Trophoblast cell (in vitro differentiated cells and primary cell): ENCODE results near the gene FBXO30. TPM values are rescaled to one million over a fixed set of nuclear protein-coding genes. Genes with fewer than 3 reads are reported as not detected.

Source experiments
- DNase-seq, 2 donors: peaks; one replicate each; pipeline ENCODE4 v3.0.0-alpha.2; 2016
- H2AFZ ChIP-seq: 2 replicates; pipeline ENCODE4 v1.6.1; 2013; ENCODE audit warnings: low read length, moderate library complexity, mild to moderate bottlenecking; ENCODE audit not compliant: insufficient read depth, poor library complexity
- H2AK5ac ChIP-seq: 2 replicates; pipeline ENCODE4 v1.6.1; 2013; ENCODE audit warnings: mild to moderate bottlenecking, low read length
- H2BK120ac ChIP-seq: 2 replicates; pipeline ENCODE4 v1.6.1; 2013; ENCODE audit warnings: low read length, mild to moderate bottlenecking, moderate library complexity; ENCODE audit not compliant: insufficient read depth, poor library complexity
- H2BK12ac ChIP-seq: 2 replicates; pipeline ENCODE4 v1.6.1; 2013; ENCODE audit warnings: mild to moderate bottlenecking, low read length, moderate library complexity
- H2BK5ac ChIP-seq: 2 replicates; pipeline ENCODE4 v1.6.1; 2013; ENCODE audit warnings: low read length, low read depth, moderate library complexity, mild to moderate bottlenecking; ENCODE audit not compliant: poor library complexity
- H3K14ac ChIP-seq: 2 replicates; pipeline ENCODE4 v1.6.1; 2013; ENCODE audit warnings: mild to moderate bottlenecking, low read length
- H3K18ac ChIP-seq: 2 replicates; pipeline ENCODE4 v1.6.1; 2013; ENCODE audit warnings: mild to moderate bottlenecking, low read length
- H3K23ac ChIP-seq: 2 replicates; pipeline ENCODE4 v1.6.1; 2013; ENCODE audit warnings: low read length
- H3K27ac ChIP-seq: 2 replicates; pipeline ENCODE4 v1.5.1; 2013; ENCODE audit warnings: low read depth, mild to moderate bottlenecking, inconsistent platforms, low read length, moderate library complexity
- H3K27me3 ChIP-seq: 2 replicates; pipeline ENCODE4 v1.6.1; 2013; ENCODE audit warnings: inconsistent platforms, mild to moderate bottlenecking, low read length, moderate library complexity; ENCODE audit not compliant: insufficient read depth
- H3K36me3 ChIP-seq, 2 experiments: 1 replicate in 1 of 2; 2 replicates in 1 of 2; pipeline ENCODE4 v1.6.1; 2013; ENCODE audit warnings: low read length in 2 of 2, mild to moderate bottlenecking in 2 of 2, moderate library complexity in 1 of 2; ENCODE audit not compliant: insufficient read depth in 2 of 2, control insufficient read depth in 1 of 2
- H3K4ac ChIP-seq: 2 replicates; pipeline ENCODE4 v1.6.1; 2013; ENCODE audit warnings: low read depth, mild to moderate bottlenecking, low read length, moderate library complexity
- H3K4me1 ChIP-seq, 2 experiments: 1 replicate in 1 of 2; 2 replicates in 1 of 2; pipeline ENCODE4 v1.6.1; 2013; ENCODE audit warnings: low read length in 2 of 2, mild to moderate bottlenecking in 2 of 2, moderate library complexity in 1 of 2; ENCODE audit not compliant: insufficient read depth in 2 of 2, control insufficient read depth in 1 of 2
- H3K4me2 ChIP-seq: 2 replicates; pipeline ENCODE4 v1.6.1; 2013; ENCODE audit warnings: inconsistent platforms, mild to moderate bottlenecking, low read length, moderate library complexity
- H3K4me3 ChIP-seq: 2 replicates; pipeline ENCODE4 v1.5.1; 2013; ENCODE audit warnings: mild to moderate bottlenecking, low read depth, low read length, inconsistent platforms
- H3K79me1 ChIP-seq: one replicate; pipeline ENCODE4 v1.6.1; 2013; ENCODE audit warnings: low read length
- H3K79me2 ChIP-seq: 2 replicates; pipeline ENCODE4 v1.6.1; 2013; ENCODE audit warnings: low read length, mild to moderate bottlenecking; ENCODE audit not compliant: control insufficient read depth, insufficient read depth, poor library complexity
- H3K9ac ChIP-seq: 2 replicates; pipeline ENCODE4 v1.6.1; 2013; ENCODE audit warnings: mild to moderate bottlenecking, low read length
- H3K9me3 ChIP-seq: 2 replicates; pipeline ENCODE4 v1.6.1; 2013; ENCODE audit warnings: low read depth, mild to moderate bottlenecking, control low read depth, inconsistent platforms, low read length; ENCODE audit not compliant: insufficient read depth
- H4K12ac ChIP-seq: 2 replicates; pipeline ENCODE4 v1.6.1; 2013; ENCODE audit warnings: low read depth, mild to moderate bottlenecking, low read length, moderate library complexity
- H4K8ac ChIP-seq: 2 replicates; pipeline ENCODE4 v1.6.1; 2013; ENCODE audit warnings: low read depth, mild to moderate bottlenecking, low read length, moderate library complexity
- H4K91ac ChIP-seq: one replicate; pipeline ENCODE4 v1.6.1; 2013; ENCODE audit warnings: low read depth, mild to moderate bottlenecking, low read length, moderate library complexity
- WGBS: extraction: QIAGEN DNeasy Blood & Tissue Kit; methylation state at CpG from one replicate; pipeline ENCODE4 v1.1.7; 2013; ENCODE audit warnings: missing lambda C conversion rate; ENCODE audit not compliant: insufficient read length, insufficient coverage; ENCODE audit errors: extremely low coverage; 5-methylcytosine and 5-hydroxymethylcytosine counted together
- polyA plus RNA-seq: library from polyadenylated mRNA; stranded (reverse); fragments of 200-250 nt; gene quantifications from 2 replicates; pipeline ENCODE4 v1.2.3, GENCODE V29; 2013

The FBXO30 gene, protein sequence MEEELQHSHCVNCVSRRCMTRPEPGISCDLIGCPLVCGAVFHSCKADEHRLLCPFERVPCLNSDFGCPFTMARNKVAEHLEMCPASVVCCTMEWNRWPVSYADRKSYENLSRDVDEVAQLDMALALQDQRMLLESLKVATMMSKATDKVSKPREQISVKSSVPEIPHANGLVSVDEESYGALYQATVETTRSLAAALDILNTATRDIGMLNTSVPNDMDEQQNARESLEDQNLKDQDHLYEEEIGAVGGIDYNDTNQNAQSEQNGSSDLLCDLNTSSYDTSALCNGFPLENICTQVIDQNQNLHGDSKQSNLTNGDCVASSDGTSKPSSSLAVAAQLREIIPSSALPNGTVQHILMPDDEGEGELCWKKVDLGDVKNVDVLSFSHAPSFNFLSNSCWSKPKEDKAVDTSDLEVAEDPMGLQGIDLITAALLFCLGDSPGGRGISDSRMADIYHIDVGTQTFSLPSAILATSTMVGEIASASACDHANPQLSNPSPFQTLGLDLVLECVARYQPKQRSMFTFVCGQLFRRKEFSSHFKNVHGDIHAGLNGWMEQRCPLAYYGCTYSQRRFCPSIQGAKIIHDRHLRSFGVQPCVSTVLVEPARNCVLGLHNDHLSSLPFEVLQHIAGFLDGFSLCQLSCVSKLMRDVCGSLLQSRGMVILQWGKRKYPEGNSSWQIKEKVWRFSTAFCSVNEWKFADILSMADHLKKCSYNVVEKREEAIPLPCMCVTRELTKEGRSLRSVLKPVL
- polyA plus RNA-seq: 6.3 and 6.6 TPM in 2 replicates

DNA sequence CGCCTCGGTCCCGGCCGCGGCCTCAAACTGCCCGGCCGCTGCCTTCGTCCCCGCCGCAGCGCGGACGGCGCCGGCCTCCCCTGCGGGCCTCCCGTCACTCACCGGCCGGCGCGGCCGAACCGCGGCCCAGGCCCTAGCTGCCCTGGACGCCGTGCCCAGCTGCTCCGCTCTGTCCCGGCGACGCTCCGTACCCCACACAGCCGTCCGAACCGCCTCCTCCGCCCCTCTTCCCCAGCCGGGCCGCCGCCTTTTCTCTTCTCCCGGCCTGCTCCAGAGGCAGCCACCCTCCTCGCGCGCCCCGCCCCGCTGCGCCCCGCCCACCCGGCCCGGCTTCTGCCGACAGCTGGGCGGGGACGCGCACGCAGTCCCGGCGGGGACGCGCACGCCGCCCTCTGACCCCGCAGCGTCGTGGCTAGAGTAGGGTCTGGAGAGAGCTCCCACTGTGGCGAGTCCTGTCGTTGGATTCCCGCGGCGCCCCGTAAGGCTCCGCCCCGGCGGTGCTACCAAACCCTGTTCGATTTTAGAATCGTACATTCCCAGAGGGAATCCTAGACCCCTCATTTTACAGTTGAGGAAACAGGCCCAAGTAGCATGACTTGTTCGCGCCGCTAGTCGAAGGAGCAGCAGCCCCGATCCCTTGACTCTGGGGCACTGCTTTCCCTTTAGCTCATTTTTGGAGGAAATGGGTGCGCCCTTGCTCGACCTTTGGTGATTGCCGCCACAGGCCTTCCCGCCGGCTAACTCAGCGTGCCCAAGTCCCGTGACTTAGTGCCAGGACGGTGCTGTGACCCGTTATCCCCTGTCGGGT is at the start of gene FBXO30:
Gene FBXO30 (minus strand): TSS at position 295 of the 808 bp plus-strand sequence. CDS start 8,390 bp downstream, outside the sequence.
- Histone ChIP-seq H4K12ac (peak within 1 kb of the TSS; percentile 75), H2AK5ac (peak within 1 kb of the TSS; percentile 50), H3K4me1 (peaks cover 0 to 2% of the 10 kb centered on the region in 2 experiments), H3K27ac (peak within 1 kb of the TSS; percentile 97), H4K8ac (peak within 1 kb of the TSS; percentile 87), H2AFZ (peak within 1 kb of the TSS; percentile 91), H2BK120ac (peak within 1 kb of the TSS; percentile 84), H3K79me2 (peaks cover 8% of the 10 kb centered on the region), H3K79me1 (peaks cover 15% of the 10 kb centered on the region), H3K4me3 (peak within 1 kb of the TSS; percentile 99), H4K91ac (peak within 1 kb of the TSS; percentile 92), H3K4ac (peak within 1 kb of the TSS; percentile 66), H2BK5ac (peak within 1 kb of the TSS; percentile 94), H3K18ac (peak within 1 kb of the TSS; percentile 99), H3K27me3 (no peaks in the 10 kb centered on the region), H3K23ac (no peak within 1 kb of the TSS), H3K9ac (peak within 1 kb of the TSS; percentile 99), H3K9me3 (no peaks in the 10 kb centered on the region), H3K4me2 (peak within 1 kb of the TSS; percentile 96), H2BK12ac (peak within 1 kb of the TSS; percentile 56), H3K36me3 (no peaks in the 10 kb centered on the region), H3K14ac (peak within 1 kb of the TSS; percentile 97)
- no CpG with 5 or more reads among the region's 88 CpGs for WGBS
- peak; percentile 90 to 94 for DNase-seq

DNA sequence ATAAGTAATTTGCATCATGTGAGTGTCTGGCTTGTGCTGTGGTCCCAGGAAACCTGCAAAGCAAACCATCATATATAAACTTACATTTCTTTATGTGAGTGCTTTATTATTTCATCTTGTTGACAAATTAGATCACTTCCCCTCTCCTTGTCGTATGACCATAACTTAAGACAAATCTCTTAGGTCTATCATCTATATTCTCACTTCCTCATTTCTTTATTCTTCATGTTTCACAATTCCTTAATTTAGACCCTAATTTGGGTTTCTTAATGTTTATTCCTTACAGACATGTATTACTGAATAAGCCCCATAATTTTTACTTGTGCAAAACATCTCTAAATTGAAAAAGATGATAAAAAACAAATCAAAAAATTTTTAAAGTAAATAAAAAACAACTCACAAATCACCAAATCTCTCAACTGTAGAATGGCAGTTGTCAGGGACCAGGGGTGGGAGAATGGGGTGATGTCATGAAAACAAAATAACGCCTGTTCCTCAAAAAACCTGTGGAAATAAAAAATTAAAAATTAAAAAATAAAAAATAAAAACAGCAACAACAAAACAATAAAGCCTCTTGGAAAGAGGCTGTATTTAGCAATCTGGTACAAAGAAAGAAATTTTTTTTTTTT is 49.5 kb upstream of the FBXO30 start:
- no peak for DNase-seq
- Histone ChIP-seq H3K4ac (no peak overlapping the region), H3K79me2 (no peaks in the 10 kb centered on the region), H3K4me3 (no peak overlapping the region), H3K4me2 (no peak overlapping the region), H3K23ac (no peak overlapping the region), H3K14ac (no peak overlapping the region), H3K9ac (no peak overlapping the region), H3K27me3 (no peaks in the 10 kb centered on the region), H3K79me1 (no peaks in the 10 kb centered on the region), H2BK5ac (no peak overlapping the region), H3K9me3 (no peaks in the 10 kb centered on the region), H4K8ac (no peak overlapping the region), H2BK120ac (no peak overlapping the region), H3K36me3 (no peaks in the 10 kb centered on the region), H2AK5ac (no peak overlapping the region), H2BK12ac (no peak overlapping the region), H3K27ac (no peak overlapping the region), H4K91ac (no peak overlapping the region), H3K4me1 (peaks cover 0 to 2% of the 10 kb centered on the region in 2 experiments), H2AFZ (no peak overlapping the region), H3K18ac (no peak overlapping the region), H4K12ac (no peak overlapping the region)
- no CpG with 5 or more reads among the region's 2 CpGs for WGBS

DNA sequence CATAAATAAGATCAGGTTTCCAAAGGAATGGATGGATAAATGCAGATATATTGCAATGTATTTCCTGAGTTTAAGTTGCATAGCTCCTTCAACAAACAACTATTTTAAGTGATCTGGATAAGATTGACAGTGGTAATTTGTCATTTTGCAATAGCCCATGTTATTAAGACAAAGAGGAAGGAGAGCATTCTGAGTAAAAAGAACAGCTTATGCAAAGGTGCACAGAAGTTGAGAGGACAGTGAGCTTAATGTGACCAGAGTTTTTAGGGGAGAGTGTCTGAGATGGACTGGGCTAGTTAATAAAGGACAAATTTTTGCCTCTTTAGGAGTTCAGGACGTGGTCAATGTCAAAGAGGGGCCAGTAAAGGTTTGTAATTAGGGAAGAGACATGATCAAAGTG is 48.8 kb upstream of the FBXO30 start:
- Histone ChIP-seq H2BK12ac (no peak overlapping the region), H3K9me3 (no peaks in the 10 kb centered on the region), H3K14ac (no peak overlapping the region), H3K36me3 (no peaks in the 10 kb centered on the region), H3K23ac (no peak overlapping the region), H2AK5ac (no peak overlapping the region), H2BK120ac (no peak overlapping the region), H3K27me3 (no peaks in the 10 kb centered on the region), H4K91ac (no peak overlapping the region), H3K27ac (no peak overlapping the region), H2AFZ (no peak overlapping the region), H3K79me1 (no peaks in the 10 kb centered on the region), H3K4me1 (peaks cover 0 to 2% of the 10 kb centered on the region in 2 experiments), H3K4me3 (no peak overlapping the region), H3K4ac (no peak overlapping the region), H3K4me2 (no peak overlapping the region), H2BK5ac (no peak overlapping the region), H4K8ac (no peak overlapping the region), H3K9ac (no peak overlapping the region), H4K12ac (no peak overlapping the region), H3K79me2 (no peaks in the 10 kb centered on the region), H3K18ac (no peak overlapping the region)
- WGBS: no CpG with 5 or more reads among the region's 1 CpG
- DNase-seq: no peak

DNA sequence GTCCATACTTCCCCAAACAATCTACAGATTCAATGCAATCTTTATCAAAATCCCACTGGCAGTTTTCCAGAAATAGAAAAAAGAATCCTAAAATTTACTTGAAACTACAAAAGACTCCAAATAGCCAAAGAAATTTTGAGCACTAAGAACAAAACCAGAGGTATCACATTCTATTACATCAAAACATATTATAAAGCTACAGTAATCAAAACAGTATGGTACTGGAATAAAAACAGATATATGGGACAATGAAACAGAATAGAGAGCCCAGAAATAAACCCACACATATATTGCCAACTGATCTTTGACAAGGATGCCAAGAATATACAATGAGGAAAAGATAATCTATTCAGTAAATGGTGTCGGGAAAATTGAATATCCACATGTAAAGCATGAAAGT is 46.0 kb upstream of the FBXO30 start:
- Histone ChIP-seq H3K79me1 (no peaks in the 10 kb centered on the region), H3K9ac (no peak overlapping the region), H4K91ac (no peak overlapping the region), H2AFZ (no peak overlapping the region), H3K4ac (no peak overlapping the region), H4K8ac (no peak overlapping the region), H3K4me2 (no peak overlapping the region), H3K14ac (no peak overlapping the region), H2BK5ac (no peak overlapping the region), H3K27ac (no peak overlapping the region), H2BK12ac (no peak overlapping the region), H3K27me3 (no peaks in the 10 kb centered on the region), H2BK120ac (no peak overlapping the region), H2AK5ac (no peak overlapping the region), H3K18ac (no peak overlapping the region), H3K23ac (no peak overlapping the region), H3K79me2 (no peaks in the 10 kb centered on the region), H3K4me1 (peaks cover 0 to 1% of the 10 kb centered on the region in 2 experiments), H4K12ac (no peak overlapping the region), H3K9me3 (no peaks in the 10 kb centered on the region), H3K4me3 (no peak overlapping the region), H3K36me3 (no peaks in the 10 kb centered on the region)
- WGBS: no CpG with 5 or more reads among the region's 1 CpG
- DNase-seq: no peak
